Islet of Langerhans (tissue), 1 donor: ENCODE measurements around the gene CTAGE1.
"Not testable (repeated sequence)": the region's sequence is repeated elsewhere in the genome, so short reads cannot be mapped to it uniquely, and the experiment has no call there.

ENCODE experiments used
- FAIRE-seq: peaks from one replicate; lab custom pipeline; 2011; peaks lifted over from hg19 to GRCh38; lab: Jason Lieb, UNC

Gene CTAGE1, protein sequence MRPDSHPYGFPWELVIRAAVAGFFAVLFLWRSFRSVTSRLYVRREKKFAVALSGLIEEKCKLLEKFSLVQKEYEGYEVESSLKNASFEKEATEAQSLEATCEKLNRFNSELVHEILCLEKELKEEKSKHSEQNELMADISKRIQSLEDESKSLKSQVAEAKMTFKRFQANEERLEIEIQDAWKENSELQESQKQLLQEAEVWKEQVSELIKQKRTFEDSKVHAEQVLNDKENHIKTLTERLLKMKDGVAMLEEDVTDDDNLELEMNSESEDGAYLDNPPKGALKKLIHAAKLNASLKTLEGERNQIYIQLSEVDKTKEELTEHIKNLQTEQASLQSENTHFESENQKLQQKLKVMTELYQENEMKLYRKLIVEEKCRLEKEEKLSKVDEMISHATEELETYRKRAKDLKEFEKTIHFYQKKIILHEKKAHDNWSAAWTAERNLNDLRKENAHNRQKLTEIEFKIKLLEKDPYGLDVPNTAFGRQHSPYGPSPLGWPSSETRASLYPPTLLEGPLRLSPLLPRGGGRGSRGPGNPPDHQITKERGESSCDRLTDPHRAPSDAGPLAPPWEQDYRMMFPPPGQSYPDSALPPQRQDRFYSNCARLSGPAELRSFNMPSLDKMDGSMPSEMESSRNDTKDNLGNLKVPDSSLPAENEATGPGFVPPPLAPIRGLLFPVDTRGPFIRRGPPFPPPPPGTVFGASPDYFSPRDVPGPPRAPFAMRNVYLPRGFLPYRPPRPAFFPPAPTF

GRCh38 chr18:22417496-22418188, at the start of gene CTAGE1:
CTAGE1 (minus strand) TSS chr18:22417915; CDS start chr18:22417811, 104 bp downstream.
- no peak for FAIRE-seq

- no peak for FAIRE-seq
Observed at GRCh38 chr18:22466608-22467395, 49.1 kb upstream of the CTAGE1 start.

DNA sequence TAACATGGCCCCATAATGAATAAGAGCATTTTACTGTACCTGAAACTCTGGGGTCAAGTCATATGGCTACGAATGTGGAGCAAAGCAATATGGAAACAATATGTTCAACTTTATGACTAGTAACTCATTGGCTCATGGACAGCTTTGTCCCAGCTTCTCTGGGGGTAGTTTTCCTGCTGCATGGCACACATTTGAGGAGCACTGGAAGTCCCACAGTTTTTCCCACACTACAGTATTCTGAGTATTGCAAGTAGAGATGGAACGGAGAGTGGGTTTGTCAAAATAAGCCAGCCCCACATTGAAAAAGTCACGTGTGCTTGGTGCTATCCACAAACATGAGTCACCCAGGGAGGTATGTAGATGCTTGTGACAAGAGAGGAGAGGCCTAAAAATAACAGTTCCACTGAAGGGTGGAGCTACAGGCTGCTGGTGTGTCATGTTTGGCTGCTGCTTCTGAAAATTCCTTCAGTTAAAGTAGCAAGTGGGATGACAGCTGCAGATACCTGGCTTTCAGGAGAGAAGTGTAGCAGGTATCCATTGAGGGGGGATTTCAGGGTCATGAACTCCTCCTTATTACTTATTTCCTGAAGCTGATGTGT, 48.2 kb upstream of the CTAGE1 start:
- FAIRE-seq: no peak

- FAIRE-seq: no peak
Observed at GRCh38 chr18:22463076-22463475, 45.4 kb upstream of the CTAGE1 start.

GRCh38 chr18:22459491-22459890, 41.8 kb upstream of the CTAGE1 start:
- no peak for FAIRE-seq

GRCh38 chr18:22457524-22457923, 39.8 kb upstream of the CTAGE1 start:
- no peak for FAIRE-seq

GRCh38 chr18:22456547-22456946, 38.8 kb upstream of the CTAGE1 start:
- no peak for FAIRE-seq

GRCh38 chr18:22456116-22456480, 38.4 kb upstream of the CTAGE1 start:
- FAIRE-seq: no peak

DNA sequence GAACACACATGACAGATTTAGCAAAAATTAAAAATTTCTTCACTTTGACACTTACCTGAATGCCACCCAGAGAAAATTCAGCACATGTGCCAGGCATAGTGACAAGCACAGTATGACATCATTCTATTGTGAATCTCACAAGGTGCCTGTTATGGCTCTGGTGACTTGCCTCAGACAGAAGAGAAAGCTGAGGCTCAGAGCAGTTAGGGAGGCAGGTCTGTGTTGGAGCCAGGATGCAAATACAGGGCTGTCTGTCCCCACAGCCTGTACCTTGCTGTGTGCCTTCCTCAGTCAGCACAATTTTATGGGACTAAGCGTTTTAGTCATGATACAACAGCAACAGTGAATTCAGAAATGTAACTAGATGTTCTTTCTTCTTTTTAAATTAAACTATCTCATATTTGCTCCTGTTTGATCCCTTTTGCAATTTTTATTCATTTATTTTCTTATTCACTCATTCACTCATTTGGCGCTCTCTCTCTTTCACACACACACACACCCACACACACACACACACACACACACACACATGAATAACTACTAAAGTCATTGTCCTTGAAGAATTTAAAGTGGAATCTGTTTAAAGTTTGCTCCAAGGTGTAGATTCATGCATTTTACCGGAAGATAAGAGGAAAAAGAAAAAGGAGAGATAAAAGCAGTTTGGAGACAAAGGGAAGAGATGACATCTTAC, 37.9 kb upstream of the CTAGE1 start:
- no peak for FAIRE-seq

GRCh38 chr18:22453315-22453714, 35.6 kb upstream of the CTAGE1 start:
- no peak for FAIRE-seq

DNA sequence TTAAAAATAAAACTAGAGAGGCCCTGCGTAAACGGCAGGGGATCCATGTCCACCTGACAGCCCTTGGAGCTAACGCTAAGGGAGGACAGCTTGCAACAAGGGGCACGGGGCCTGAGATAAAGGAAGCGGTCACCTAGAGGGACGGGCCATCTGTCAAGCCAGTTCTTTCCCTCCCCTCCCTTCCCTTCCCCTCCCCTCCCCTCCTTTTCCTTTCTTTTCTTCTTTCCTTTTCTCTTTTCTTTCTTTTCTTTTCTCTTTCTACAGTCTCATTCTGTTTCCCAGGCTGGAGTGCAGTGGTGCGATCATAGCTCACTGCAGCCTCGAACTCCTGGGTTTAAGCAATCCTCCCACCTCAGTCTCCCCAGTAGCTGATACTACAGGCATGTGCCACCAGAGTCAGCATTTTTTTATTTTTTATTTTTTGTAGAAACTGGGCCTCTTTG, 34.5 kb upstream of the CTAGE1 start:
- no peak for FAIRE-seq

DNA sequence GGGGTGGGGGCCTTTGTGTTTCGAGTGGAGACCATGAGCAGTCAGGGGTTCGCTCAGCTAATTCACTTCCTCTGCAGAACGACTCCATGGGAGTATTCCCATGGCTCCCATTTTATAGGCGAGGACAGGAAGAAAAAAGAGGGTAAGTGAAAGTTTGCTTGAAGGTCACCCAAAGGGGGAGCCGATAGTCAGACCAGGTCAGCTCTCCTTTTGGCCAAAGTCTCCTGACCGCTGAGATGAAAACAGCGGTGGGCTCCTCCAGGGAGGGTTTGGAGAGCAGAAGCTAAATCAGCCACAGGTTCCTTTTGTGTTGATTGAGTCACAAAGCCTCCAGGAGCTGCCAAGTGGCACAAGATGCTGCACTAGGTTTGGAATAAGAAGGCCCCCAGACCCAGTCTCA, 34.1 kb upstream of the CTAGE1 start:
- FAIRE-seq: no peak

- not testable (repeated sequence) for FAIRE-seq
Observed at GRCh38 chr18:22450766-22451165, 33.1 kb upstream of the CTAGE1 start.

GRCh38 chr18:22450318-22450717, 32.6 kb upstream of the CTAGE1 start:
- FAIRE-seq: not testable (repeated sequence)

GRCh38 chr18:22449753-22450152, 32.0 kb upstream of the CTAGE1 start:
- FAIRE-seq: not testable (repeated sequence)

DNA sequence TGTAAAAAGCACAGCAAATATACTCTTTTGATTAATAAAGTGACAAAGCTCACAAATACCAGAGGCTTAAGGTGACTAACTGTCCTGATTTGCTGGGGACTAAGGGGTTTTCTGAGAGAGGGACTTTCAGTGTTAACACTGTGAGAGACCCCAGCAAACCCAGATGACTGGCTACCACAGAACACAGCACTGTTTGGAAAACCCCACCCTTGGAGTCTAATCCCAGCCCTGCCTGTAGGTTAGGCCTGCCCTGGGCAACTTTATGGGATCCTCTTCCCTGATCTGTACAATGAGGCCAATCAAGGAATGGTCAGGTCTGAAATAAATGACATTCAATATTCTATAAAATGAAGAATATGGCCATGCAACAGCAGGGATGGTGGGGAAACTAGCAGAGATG, 30.5 kb upstream of the CTAGE1 start:
- FAIRE-seq: no peak

GRCh38 chr18:22447792-22448191, 30.1 kb upstream of the CTAGE1 start:
- no peak for FAIRE-seq

DNA sequence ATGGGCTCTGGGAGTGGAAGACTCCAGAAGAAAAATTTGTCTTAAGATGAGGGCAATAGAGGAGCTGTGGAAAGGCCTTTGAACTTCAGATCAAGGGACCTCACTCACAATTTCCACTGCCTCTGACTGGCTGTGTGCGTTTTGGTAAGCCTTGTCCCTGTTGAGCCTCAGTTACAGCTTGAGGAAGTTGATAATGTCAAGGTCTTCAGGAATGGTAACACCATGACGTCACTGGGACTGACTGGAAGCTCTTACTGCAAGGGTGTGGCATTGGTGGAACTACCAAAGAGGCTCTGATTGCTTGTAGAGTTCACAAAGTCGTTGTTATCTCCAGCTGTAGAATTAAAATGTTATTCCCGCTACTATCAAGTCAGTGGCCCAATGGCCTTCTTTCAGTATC, 29.2 kb upstream of the CTAGE1 start:
- no peak for FAIRE-seq

DNA sequence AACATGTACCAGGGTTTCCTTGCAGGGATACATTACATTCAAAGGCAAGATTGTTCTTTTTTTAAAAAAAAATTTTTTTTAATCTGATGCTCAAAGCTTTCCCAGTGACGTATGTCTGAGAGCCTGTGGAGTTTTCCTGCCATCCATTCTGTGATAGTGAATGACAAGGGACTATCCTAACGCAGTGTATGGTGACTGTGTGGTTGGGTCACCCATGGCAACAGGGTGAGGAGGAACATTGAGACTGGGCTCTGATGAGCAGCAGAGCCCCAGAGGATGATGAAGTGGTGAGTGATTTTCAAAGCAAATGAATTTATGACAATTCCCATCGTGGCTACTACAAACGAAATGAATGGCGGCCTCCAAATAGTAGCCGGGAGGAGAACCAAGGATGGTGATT, 28.6 kb upstream of the CTAGE1 start:
- FAIRE-seq: no peak

- no peak for FAIRE-seq
Observed at GRCh38 chr18:22441638-22442037, 23.9 kb upstream of the CTAGE1 start.

- FAIRE-seq: no peak
Observed at GRCh38 chr18:22439447-22439846, 21.7 kb upstream of the CTAGE1 start.
